Measurements from ENCODE around the gene ARID5B.
A peak's percentile ranks its signal among the peaks of the same experiment; 100 is the strongest.

ARID5B gene

GRCh38 chr10:62036186-62037081 is 134.9 kb downstream of the ARID5B start:
- no peak for DNase-seq (ENCODE audit: low spot score)

- no peak for DNase-seq (ENCODE audit: low spot score)
These were observed 135.8 kb downstream of the ARID5B start for GRCh38 chr10:62037166-62037831.

- DNase-seq (ENCODE audit: low spot score): no peak
These were observed 136.6 kb downstream of the ARID5B start for GRCh38 chr10:62037890-62038608.

- DNase-seq (ENCODE audit: low spot score): peak; percentile 65
These were observed 137.2 kb downstream of the ARID5B start for GRCh38 chr10:62038609-62039190.

GRCh38 chr10:62039954-62040353 is 138.5 kb downstream of the ARID5B start:
- DNase-seq (ENCODE audit: low spot score): no peak

- no peak for DNase-seq (ENCODE audit: low spot score)
These were observed 139.4 kb downstream of the ARID5B start for GRCh38 chr10:62040881-62041280.

GRCh38 chr10:62043421-62044021 is 142.0 kb downstream of the ARID5B start:
- no peak for DNase-seq (ENCODE audit: low spot score)

GRCh38 chr10:62044566-62044965 is 143.1 kb downstream of the ARID5B start:
- no peak for DNase-seq (ENCODE audit: low spot score)

GRCh38 chr10:62045765-62046521 is 144.4 kb downstream of the ARID5B start:
- DNase-seq (ENCODE audit: low spot score): no peak

- DNase-seq (ENCODE audit: low spot score): no peak
These were observed 145.2 kb downstream of the ARID5B start for GRCh38 chr10:62046522-62047227.

- no peak for DNase-seq (ENCODE audit: low spot score)
These were observed 145.9 kb downstream of the ARID5B start for GRCh38 chr10:62047228-62047892.

GRCh38 chr10:62047960-62048383 is 146.5 kb downstream of the ARID5B start:
- DNase-seq (ENCODE audit: low spot score): no peak

GRCh38 chr10:62048470-62048869 is 147.0 kb downstream of the ARID5B start:
- no peak for DNase-seq (ENCODE audit: low spot score)

GRCh38 chr10:62048919-62049623 is 147.6 kb downstream of the ARID5B start:
- DNase-seq (ENCODE audit: low spot score): peak; percentile 91

- DNase-seq (ENCODE audit: low spot score): no peak
These were observed 148.3 kb downstream of the ARID5B start for GRCh38 chr10:62049624-62050345.

GRCh38 chr10:62050346-62050892 is 148.9 kb downstream of the ARID5B start:
- no peak for DNase-seq (ENCODE audit: low spot score)

- peak; percentile 78 for DNase-seq (ENCODE audit: low spot score)
These were observed 149.5 kb downstream of the ARID5B start for GRCh38 chr10:62050893-62051433.

- no peak for DNase-seq (ENCODE audit: low spot score)
These were observed 150.8 kb downstream of the ARID5B start for GRCh38 chr10:62052276-62052675.
